GM20431 (cell line): ENCODE results near the gene ELF4.

ENCODE experiments used
- in situ Hi-C: fragments of 300-500 bp; cut with MseI, MboI; formaldehyde crosslinking; loops from one replicate; pipeline ENCODE4 v1.15.0; 2020; ENCODE audit warnings: low sequenced_read_pairs; ENCODE audit not compliant: unreplicated experiment

ELF4 gene

GRCh38 chrX:130110379-130111219 lies at the start of gene ELF4:
TSS of gene ELF4 (minus strand) at chrX:130110497. CDS start at chrX:130081330, 29,167 bp downstream.
- in situ Hi-C loops = no loop called here

DNA sequence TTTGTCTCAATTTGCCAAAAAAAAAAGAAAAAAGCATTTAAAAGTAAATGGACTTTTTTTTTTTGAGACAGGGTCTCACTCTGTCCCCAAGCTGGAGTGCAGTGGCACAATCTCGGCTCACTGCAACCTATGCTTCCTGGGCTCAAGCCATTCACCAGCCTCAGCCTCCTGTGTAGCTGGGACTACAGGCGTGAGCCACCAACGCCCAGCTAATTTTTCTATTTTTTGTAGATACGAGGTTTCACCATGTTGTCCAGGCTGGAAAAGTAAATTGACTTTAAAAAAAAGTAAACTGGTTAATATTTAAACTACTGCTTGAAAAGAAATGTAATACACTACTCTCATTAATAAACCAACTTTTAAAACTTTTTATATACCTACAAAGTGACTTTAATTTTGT lies 49.5 kb upstream of the ELF4 start:
- in situ Hi-C loops = no loop called here

DNA sequence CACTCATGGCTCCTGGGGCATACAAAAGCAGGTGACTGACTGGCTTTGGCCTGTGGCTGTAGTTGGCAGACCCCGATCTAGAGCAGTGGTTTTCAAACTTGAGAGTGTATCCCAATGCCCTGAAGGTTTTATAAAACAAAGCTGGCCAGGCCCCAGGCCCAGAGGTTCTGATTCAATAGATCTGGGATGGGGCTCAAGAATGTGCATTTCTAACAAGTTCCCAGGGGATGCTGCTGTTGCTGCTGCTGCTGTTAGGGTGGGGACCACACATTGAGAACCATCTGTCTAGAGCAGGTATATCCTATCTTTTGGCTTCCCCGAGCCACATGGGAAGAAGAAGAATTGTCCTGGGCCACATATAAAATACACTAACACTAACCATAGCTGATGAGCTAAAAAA lies 48.0 kb upstream of the ELF4 start:
- in situ Hi-C loops = no loop called here

DNA sequence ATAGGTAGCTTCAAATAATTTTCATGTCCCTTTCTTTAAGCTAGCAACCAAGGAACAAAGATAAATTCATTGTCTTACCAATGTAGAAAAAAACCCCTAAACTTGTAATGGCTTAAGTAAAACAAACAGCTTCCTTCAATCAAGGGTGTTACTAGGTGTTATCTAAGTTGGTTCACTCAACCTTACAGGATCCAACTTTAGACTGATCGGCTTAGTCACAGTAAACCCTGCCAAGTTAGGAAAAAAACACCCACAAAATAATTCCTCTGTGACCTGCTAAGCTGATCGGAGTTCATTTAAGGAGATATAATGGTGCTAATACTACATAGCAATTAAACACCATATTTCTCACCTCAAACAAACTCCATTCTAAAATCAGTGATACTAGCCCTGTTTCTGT lies 45.3 kb upstream of the ELF4 start:
- in situ Hi-C loops = no loop called here

DNA sequence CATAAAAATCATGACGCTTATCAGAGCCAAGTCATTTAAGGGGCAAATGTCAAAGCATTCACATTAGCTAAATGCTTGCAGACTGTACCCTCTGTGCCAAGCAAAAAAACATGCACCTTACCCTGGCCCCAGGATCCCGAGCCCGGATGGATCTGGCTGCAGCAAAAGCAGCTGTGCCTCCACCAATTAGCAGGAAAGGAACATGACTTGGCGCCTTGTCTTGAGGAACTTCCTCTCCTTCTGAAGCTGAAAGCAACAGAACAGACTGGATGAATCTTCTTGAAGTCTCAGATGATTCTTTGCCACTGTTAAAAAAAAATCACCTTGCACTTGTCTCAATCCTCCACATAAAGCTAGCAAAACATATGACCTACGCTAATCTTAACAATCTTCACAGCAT lies 37.3 kb upstream of the ELF4 start:
- in situ Hi-C loops = no loop called here

DNA sequence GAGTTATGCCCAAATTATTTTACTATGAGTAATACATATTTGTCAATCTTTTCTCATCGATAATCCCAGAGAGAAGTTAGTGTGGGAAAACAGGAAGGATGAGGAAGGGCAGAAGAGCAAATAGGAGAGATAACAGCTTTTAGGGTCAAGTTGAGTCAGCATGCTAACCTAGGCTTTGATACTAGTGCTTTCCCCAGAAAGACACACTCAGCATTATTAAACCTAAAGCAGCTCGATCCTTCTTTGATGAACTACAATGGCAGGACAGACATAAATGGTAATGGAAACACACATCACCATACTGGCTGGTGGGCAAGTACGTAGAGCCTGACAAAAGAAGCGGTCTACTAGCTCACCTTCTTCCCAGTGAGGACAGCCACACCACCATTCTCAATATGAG lies 34.8 kb upstream of the ELF4 start:
- in situ Hi-C loops = no loop called here

GRCh38 chrX:130144509-130144908 lies 34.2 kb upstream of the ELF4 start:
- in situ Hi-C loops = no loop called here

GRCh38 chrX:130139474-130140201 lies 29.3 kb upstream of the ELF4 start:
- in situ Hi-C loops = no loop called here

DNA sequence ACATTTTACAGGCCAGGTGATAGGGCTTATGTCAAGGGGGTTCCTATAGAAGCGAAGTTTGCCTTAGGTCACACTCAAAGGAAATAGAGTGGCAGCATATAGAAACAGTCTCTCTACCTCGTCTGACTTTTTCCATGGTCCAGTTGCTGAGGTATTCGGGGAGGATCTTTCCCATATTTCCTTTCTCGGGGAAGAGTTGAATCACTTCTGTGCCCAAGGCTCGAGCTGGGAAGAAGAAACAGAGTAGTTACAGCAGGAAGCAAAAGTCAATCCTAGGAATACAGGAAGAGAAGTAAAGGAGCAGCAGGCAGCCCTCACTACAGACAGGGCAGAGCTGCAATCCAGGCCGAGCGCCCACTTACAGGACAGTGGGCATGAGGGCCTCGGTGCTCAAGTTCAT lies 26.7 kb upstream of the ELF4 start:
- in situ Hi-C loops = no loop called here

GRCh38 chrX:130136496-130136895 lies 26.2 kb upstream of the ELF4 start:
- in situ Hi-C loops = no loop called here

- in situ Hi-C loops = no loop called here
Measured at GRCh38 chrX:130130990-130131389, 20.7 kb upstream of the ELF4 start.

- in situ Hi-C loops = no loop called here
Measured at GRCh38 chrX:130125091-130125874, 15.0 kb upstream of the ELF4 start.

DNA sequence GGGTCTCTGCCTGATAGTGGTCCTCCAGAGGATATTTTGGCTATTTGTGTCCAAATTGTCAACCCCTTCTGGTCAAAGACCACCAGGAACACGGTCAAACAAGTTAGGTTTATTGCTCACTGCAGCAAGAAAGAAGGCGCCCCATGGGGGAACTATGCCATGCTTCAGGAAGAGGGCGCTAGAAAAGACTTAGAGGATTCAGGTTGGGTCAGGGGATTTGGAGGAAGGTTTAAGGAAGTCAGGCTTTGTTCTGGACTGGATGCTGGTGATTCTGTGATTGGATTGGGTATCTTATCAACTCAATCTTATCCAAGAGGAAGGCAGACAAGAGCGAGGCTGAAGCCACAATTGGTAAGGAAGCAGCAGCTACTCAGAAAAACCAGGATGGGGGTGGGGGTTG lies 14.3 kb upstream of the ELF4 start:
- in situ Hi-C loops = no loop called here

GRCh38 chrX:130121505-130121800 lies 11.2 kb upstream of the ELF4 start:
- in situ Hi-C loops = no loop called here

- in situ Hi-C loops = no loop called here
Measured at GRCh38 chrX:130120746-130121504, 10.6 kb upstream of the ELF4 start.

DNA sequence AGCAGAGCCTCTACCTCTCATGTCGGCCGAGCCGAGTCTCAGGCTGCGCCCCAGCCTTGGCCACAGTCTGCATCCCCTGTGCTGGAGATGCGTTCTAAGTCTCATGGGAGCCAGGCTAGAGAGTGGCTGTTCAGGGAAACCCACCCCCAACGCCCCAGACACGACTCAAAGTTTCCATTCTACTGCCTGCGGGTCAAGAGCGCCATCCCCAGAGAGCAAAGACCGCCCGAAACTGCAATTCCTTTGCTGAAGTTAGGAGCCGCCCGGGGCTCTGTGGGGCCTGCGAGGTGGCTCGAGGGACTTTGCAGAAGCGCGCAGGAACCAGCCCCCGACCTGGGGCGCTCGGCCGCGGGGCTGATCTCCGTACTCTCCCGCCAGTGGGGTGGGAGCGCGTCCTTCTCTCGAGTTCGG lies 10.0 kb upstream of the ELF4 start:
- in situ Hi-C loops = no loop called here

GRCh38 chrX:130119312-130119898 lies 9.1 kb upstream of the ELF4 start:
- in situ Hi-C loops = no loop called here

- in situ Hi-C loops = no loop called here
Measured at GRCh38 chrX:130118441-130119311, 8.4 kb upstream of the ELF4 start.

DNA sequence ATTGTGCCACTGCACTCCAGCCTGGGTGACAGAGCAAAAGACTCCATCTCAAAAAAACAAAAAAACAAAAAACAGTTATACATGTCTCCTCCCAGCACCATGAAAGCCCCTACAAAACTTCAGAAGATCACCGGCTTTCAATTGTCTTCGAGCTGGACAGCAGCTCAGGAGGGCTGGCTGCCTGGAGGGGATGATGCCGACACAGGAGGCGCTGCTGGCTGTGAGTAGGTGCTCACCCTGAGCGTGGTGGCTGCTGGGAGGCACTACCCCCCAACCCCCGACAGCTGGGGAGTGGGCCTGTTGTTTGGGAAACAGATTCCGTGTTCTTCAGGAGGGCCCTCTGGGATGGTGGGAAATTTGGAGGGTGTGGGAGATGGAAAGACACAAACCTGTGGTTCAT lies 6.9 kb upstream of the ELF4 start:
- in situ Hi-C loops = no loop called here
